IPS-NIHi11 (cell line): ENCODE results near the gene PDE10A.

Experiments used
- DNase-seq: peaks from one replicate; pipeline ENCODE4 v3.0.0; 2012; ENCODE audit warnings: mixed read lengths, low spot score

PDE10A gene

DNA sequence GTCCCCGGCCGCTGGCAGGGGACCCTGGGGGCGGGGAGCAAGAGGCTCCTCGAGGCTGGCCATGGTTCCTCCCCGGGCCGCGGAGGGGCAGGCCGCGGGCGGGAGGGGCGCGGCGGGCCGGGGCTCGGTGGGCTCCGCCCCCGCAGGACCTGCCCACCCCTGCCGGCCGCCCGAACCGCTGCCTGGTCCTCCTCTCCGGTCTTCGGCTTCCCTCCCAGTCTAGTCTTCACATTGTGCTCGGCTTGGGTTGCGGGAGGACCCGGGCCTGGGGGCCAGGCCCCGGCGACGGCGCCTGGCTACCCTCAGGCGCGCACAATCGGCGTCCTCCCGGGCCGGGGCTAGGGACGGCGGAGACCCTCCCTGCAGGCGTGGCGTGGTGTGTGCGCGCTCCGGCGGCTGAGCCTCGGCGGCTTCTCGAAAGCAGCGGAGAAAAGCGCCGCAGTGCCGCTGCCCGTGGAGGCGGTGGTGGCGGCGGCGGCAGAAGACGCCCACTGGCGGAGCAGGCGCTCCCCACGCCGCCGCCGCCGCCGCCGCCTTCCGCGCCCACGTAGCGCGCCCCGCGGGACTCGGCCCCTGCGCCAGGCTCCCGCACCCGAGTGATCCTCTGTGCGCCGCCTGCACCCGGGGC is at the start of gene PDE10A:
PDE10A (minus strand) TSS at position 493 of the 628 bp plus-strand sequence; CDS start at position 63, 430 bp downstream.
- DNase-seq: peak; percentile 83

DNA sequence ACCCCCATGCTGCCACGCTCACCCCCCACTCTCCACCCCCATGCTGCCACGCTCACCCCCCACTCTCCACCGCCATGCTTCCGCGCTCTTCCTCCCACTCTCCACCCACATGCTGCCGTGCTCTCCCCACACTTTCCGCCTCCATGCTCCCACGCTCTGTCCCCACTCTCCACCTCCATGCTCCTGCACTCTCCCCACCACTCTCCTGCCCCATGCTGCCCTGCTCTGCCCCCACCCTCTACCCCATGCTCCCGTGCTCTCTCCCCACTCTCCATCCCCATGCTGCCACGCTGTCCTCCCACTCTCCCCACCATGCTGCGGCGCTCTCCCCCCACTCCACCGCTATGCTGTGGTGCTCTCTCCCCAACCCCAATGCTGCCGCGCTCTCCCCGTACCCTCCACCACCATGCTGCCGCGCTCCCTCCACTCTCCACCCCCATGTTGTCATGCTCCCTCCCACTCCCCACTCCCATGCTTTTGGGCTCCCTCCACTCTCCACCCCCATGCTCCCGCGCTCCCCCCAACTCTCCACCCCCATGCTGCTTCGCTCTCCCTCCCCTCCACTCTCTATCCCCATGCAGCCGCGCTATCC is 46.0 kb upstream of the PDE10A start:
- DNase-seq: no peak

DNA sequence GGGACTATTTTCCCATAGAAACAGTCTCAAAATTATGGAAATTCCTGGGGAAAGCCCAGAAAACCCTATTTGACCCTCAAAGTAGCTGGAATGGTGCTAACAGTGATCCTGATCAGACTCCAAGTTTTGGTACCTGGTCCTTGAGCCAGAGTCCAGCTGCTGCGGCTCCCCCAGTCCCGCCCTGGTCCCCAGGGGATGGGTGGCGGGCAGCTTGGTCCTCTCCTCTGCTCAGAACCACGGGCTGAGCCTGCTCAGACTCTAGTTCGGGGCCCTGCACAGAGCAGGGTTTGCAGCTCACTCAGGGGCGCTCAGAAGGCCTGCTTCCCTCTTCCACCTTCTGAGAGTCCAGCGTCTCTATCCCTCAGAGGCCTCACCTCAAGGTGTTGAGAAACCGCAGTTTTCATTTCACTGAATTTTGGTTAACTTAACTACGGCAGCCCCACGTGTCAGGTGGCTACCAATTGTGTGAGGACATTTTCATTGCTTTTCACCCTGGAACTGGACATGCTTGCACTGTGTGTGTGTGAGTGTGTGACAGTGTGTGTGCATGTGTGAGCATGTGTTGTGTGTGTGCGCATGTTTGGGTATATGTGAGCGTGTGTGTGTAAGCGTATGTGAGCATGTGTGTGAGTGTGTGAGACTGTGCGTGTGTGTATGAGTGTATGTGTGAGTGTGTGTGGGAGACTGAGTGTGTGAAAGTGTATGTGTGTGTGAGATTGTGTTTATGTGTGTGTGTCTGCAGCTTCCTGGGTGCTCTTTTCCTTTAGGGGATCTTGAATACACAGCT is 44.2 kb upstream of the PDE10A start:
- no peak for DNase-seq

DNA sequence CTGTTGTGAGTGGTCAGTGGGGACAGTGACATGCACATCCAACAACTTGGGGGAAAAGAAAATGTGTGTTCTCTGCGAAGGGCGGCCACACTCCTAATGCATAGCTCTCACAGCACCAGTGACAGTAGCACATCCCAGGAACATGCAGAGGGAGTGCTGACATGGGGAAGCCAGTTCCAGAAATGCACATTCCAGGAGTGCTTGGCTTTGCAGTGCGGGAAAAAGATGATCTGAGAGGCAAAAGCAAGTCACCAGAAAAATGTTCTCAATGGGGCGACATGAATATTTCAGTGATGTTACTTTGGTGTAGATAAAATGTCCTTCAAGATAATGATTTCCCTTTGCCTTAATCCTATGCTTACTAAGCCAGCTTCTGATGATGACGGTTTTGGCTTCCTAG is 42.9 kb upstream of the PDE10A start:
- DNase-seq: no peak

DNA sequence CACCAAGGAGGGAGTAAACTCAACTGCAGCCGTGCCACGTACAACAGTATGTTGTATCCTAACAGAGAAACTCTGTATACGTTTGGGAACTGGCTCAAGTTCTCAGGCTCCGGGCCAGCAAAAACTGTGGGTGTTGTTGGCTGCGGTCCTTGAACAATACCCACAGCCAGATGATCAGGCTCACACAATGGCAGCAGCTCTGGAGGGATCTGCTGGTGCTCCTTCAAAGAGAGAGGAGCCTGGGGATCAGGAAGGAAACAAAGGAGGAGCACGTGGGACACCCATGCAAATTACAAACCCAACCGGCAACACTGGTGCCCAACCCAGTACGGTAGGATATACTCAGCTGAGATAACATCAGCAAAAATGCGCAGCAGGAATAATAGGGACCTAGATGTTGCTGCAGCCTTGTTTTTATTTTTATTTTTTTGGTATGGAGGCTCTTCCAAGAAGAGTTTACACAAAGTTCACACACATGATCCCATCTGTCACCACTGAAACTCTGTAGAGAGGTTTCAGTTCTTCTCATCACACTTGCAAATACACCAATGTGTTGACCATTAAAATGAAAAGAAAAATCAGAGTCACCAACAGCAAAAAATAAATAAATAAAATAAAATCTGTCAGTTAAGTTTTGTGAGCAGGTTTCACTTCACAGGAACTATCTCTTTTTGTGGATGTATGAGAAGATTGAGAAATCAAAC is 41.2 kb upstream of the PDE10A start:
- no peak for DNase-seq

DNA sequence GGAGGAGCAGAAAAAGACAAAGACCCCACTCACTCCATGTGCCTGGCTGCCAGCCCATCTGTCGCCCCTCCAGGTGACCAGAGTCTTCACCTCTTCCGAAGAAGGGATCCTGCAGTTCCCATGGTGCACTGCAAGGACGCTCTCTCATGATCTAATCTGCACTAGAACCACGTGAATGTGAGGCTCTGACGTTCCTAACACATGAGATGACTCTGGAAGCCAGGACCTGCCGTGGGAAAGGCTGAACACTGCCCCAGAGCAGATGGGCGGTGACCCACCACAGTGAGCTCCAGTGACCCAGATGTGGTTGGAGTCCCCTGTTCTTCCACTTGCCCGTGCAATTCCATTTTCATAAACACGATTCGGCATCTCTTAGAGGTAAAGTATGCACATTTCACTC is 39.6 kb upstream of the PDE10A start:
- no peak for DNase-seq

DNA sequence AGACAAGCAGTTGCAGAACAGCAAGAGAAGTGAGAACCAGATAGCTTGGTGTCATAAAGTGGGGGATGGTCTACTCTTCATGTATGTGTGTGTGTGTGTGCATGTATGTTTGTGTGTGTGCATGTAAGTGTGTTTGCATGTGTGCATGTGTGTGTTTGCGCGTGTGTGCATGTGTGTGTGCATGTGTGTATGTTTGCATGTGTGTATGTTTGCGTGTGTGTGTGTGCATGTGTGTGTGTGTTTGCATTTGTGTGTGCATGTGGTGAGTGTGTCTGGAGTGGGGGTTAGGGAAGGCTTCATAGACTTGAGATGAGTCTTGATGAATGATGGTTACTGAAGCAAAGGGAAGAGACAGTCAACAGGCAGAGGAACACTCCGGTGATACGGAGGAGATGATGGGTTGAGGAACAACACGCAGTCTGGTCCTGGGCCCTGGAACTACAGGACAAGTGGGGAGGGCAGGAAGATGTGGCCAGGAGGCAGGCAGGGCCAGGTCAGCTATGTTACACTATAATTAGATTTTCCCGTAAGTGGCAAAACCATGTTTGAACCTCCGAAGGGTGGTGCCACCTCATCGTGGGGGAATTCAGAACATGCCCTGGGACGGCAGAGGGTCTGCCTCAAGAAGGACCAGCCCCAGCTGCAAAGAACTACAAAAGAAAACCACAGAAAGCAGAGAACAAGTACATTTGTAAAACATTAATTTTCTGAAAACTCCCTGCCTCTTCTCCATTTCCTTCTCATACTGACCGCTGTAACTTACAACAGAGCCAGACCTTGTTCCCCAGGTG is 38.7 kb upstream of the PDE10A start:
- DNase-seq: no peak

DNA sequence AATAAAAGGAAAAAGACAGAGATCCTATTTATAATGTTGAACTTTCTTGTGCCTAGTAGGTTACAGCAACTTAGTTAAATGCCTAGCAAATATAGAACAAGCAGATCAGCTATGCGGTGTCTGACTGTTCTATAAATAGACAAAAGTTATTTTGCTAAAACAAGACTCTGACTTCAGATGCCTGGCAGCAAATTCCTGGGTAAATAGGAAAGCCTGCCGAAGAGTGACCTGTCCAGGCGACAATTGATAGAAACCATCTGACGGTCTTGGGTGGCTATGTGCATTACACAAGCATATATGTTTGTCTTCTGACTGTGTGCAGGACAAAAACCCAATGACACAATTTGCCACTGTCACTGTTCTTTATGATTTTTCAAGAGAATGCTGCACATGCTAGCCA is 38.0 kb upstream of the PDE10A start:
- DNase-seq: no peak

DNA sequence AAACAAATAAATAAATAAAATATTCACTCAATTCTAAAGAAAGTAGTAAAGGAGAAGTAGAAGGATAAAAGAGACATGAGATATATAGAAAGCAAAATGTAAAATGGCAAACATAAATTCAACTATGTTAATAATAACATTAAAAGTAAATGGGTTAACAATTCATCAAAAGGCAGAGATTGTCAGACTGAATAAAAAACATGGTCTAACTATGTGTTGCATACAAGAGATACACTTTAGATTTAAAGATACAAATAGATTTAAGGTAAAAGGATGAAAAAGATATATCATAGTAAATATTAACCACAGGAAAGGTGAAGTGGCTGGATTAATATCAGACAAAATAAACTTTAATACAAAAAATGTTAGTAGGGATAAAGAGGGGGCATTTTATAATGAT is 35.8 kb upstream of the PDE10A start:
- DNase-seq: no peak

DNA sequence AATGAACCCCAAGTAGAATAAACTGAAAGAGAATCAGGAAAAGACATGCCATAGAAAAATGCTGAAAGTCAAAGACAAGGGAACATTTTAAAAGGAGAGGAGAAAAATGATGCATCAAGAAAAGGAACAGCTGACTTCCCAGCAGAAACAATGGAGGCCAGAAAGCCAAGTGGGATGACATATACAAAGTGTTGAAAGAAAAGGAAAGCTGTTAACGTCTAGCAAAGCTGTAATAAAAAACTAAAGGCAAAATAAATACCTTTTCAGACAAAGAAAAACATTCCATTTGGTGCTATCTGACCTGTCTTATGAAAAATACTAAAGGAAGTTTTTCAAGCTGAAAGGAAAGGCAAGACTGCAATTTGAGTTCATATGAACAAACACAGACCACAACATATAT is 34.1 kb upstream of the PDE10A start:
- DNase-seq: no peak

DNA sequence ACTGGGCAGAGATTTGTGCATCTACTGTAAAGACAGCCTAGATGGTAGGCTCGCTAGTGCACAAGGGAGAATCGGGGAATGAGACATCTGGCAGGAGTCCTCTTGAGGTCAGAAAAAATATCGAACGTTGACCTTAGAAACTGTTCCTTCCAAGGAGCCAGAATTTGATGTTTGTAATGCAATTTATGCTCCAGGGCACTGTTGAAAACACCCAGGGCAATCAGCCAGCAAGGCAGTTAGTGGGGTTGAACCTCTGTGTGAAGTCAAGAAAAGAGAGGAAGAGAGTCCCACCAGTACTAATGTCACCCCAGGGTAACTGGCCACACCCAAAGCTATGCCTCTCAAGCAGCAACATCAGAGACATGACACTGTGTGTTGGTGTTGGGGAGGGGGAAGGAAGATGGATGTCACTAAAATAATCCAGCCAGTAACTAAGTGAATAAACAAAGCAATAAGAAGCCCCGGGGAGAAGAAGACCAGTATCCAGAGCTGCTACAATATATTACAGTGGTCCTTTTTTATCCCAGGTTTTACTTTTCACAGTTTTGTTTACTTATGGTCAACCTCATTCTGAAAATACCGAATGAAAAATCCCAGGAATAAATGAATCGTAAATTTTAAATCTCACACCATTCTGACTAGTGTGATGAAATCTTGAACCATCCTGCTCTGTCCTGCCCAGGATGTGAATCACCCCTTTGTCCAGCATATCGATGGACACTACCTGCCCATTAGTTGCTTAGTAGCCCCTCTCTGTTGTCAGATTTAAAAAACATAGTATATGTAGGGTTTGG is 32.9 kb upstream of the PDE10A start:
- no peak for DNase-seq

DNA sequence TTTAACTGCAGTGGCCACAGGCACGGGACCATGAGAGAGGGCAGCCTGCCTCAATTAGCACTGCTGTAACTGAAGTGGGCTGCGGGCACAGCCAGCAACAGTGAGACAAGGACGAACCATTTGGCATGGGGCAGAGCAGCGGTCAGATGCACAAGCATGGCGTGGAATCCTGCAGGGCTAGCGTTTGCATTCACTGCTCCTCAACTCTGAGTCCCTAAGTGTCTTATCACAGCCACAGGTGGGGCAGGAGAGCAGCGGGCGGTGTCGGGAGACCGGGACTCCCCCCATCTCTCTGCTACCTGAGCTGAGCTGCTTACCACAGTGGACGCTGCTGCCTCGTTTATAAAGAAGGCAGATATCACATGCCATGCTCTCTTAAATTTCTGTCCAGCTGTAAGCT is 31.3 kb upstream of the PDE10A start:
- DNase-seq: no peak

DNA sequence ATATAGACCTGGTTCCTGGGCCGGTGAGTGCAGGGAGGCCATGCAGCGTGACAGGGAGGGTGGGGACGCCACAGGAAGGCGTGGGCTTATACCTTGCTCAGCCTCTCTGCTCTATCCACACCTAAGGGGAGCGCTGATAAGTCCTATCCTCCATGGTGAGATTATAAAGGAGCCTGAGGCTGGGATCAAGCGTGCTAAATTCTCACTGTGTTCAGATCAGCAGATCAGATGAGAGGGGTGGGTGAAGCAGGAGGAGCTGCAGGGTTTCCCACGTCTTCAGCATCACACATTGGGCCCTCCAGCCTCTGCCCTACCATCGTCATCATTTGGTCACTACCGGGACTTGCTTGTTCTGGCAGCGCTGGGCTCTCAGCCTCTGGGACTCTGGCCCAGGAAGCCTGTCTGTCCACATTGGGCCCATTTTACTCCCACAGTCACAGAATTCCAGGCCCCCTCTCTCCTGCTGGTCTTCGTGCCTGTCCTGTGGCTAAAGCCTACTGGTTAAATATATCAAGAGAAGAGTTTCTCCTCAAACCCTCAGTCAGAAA is 29.1 kb upstream of the PDE10A start:
- DNase-seq: no peak

DNA sequence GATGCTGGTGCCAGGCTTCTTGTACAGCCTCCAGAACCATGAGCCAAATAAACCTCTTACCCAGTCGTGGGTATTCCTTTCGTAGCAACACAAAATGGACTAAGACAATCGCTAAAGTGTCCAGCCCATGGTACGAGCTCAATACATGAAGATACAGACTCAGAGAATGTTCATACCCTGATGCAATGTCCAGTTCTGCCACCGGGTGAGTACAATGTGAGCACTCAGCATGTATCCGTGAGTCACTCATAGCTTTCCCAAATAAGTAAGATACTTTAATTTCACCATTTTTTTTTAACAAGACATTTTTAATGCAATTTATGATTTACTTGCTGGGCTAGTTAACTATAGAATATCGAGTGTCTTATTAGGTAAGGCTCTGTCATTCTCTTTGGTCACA is 26.7 kb upstream of the PDE10A start:
- DNase-seq: no peak

DNA sequence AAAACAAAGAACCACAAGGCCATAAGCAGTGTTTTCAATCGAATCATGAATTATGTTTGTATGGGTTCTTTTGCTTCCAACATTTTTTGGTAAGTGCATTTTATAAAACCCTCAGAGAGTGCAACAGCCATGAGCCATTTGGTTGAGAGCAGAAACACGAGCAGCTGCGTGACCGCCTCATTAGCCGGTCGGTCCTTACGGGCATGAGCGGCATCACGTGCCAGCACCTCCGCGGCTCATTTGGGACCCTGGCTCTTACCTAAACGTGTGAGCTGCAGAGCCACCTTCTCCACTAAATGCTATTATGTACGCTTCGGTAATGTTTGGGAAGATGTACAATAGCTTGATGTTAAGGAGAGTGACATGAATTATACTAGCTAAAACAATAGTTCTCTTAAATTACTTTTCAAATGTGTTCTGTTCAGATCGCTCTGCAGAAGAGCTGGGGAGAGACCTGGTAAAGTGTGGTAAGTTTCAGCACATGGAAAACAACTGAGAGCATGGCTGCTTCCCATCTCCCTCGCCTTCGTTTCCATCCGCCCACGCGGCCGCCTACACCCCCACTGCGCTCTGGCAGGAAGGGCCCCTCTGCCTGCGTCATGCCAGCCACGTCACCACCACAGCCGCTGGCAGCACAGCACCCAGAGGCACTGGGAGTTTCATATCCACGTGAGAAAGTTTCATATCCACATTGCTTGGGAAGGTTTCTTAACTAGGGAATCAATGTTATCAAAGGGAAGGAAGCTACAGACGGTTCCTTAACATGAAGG is 23.7 kb upstream of the PDE10A start:
- no peak for DNase-seq

DNA sequence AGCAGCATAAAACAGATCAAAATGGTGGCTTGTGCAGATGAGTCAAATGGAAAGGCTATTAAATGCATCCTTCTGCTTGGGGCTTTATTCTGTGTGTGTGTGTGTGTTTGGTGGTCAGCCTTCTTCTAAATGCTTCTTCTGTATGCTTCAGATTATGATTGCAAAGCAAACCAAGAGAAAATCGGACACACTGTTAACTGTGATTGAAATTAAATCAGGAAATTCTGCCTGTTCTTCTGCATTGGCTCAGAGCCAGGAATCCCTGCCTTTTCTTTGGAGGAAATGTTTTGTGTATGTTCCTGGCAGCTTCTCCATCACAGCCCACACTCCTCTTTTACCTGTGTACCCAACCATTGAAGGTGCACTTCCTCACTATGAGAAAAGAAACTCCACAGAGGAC is 22.3 kb upstream of the PDE10A start:
- DNase-seq: no peak

DNA sequence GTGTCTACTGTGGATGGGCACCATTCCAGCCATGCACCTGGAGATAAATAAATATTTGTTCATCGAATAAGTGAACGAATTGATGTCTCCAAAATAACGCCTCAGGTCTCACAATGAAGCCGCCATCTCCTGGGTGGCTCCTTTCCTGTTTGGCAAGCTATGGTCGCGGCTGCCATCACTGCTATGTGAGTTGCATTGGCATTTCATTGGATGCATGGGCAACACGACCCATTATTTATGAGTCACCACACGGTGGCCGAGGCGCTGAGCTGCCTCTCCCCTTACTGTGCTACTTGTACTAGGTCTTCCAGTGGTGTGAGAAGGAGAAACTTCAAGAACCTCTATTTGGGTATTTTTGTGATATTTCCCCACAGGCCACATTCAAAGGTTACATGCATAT is 21.3 kb upstream of the PDE10A start:
- DNase-seq: no peak

DNA sequence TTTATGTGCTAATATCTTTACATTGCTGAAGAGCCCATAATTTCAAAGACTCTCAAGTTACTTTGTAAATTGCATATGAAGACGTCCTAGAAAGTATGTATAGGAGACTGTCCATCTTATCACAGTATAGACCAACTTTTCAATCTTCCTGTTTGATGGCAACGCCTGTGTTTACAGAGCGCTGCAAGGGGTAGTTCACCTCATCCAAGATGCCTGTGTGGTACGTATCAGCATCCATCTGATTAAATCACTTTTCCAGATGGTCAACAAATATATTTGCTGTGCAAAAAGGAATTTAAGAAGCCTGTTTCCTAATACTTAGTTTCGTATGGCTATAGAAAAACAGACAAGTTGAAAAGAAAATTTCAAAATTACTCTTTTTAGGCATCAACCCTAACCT is 17.9 kb upstream of the PDE10A start:
- DNase-seq: no peak

DNA sequence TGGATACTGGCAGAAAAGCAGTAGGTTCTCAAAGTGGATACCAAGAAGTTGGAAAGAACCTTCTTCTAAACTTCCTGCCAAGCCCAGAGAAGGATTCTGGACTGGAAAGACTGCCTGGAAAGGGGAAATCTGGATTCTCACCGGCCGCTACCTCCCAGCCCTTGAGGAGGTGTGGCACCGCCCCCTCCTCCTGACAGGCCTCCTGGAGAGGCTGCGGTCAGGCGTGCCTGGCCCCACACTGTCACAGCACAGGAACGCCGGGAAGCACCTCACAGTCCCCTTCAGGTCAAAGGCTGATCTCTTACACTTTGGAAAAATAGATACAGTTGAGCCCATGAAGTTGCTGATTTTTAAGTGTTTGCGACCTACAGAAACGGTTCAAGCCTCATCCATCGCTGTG is 16.3 kb upstream of the PDE10A start:
- no peak for DNase-seq

DNA sequence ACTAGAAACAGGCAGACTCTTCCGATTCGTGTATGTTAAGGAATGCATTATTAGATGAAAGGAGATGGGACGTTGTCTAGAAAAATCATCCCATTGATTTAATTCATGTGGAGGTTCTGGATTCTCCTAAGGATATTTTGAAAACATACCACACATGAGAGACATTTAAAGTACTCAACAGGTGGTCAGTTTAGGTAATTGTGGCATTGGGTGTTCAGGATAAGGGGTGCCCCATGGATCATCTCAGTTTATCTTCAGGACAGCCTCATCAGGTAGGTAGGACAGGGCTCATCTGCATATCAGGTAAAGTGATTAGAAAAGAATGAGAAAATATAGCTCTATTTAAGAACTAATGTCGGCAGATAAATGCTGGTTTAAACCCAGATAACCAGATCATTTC is 15.9 kb upstream of the PDE10A start:
- DNase-seq: no peak
